H9 (cell line): Measurements from ENCODE around the gene KCTD17. TPM values are rescaled to one million over a fixed set of nuclear protein-coding genes. Genes with fewer than 3 reads are reported as not detected.

Experiments used
- DNase-seq: peaks from one replicate; pipeline ENCODE4 v3.0.0-alpha.2; 2017
- H2AFZ ChIP-seq: one replicate; pipeline ENCODE4 v1.6.1; 2013; ENCODE audit warnings: mild to moderate bottlenecking, low read length, control low read depth, moderate library complexity
- H2AK5ac ChIP-seq: 2 replicates; pipeline ENCODE4 v1.6.1; 2013; ENCODE audit warnings: low read length, control low read depth, mixed read lengths; ENCODE audit not compliant: insufficient read length
- H2BK120ac ChIP-seq: one replicate; pipeline ENCODE4 v1.6.1; 2013; ENCODE audit warnings: low read depth, mild to moderate bottlenecking, low read length, control low read depth, inconsistent platforms; ENCODE audit not compliant: poor library complexity, severe bottlenecking
- H2BK12ac ChIP-seq: 2 replicates; pipeline ENCODE4 v1.6.1; 2013; ENCODE audit warnings: low read length, control low read depth, mixed read lengths, low read depth; ENCODE audit not compliant: insufficient read length
- H2BK15ac ChIP-seq: 2 replicates; pipeline ENCODE4 v1.6.1; 2013; ENCODE audit warnings: low read depth, low read length, control low read depth
- H2BK20ac ChIP-seq: one replicate; pipeline ENCODE4 v1.6.1; 2013; ENCODE audit warnings: low read depth, mild to moderate bottlenecking, low read length, control low read depth, inconsistent platforms; ENCODE audit not compliant: poor library complexity, severe bottlenecking
- H2BK5ac ChIP-seq: 2 replicates; pipeline ENCODE4 v1.6.1; 2013; ENCODE audit warnings: low read length, control low read depth, mixed read lengths; ENCODE audit not compliant: insufficient read length
- H3K14ac ChIP-seq: 2 replicates; pipeline ENCODE4 v1.6.1; 2013; ENCODE audit warnings: low read length, control low read depth; ENCODE audit not compliant: insufficient read depth
- H3K18ac ChIP-seq: 2 replicates; pipeline ENCODE4 v1.6.1; 2013; ENCODE audit warnings: low read depth, mild to moderate bottlenecking, mixed read lengths, low read length, control low read depth; ENCODE audit not compliant: insufficient read length
- H3K23ac ChIP-seq: 2 replicates; pipeline ENCODE4 v1.6.1; 2013; ENCODE audit warnings: low read length, control low read depth, mixed read lengths, low read depth; ENCODE audit not compliant: insufficient read length
- H3K23me2 ChIP-seq: 2 replicates; pipeline ENCODE4 v1.6.1; 2013; ENCODE audit warnings: low read depth, mild to moderate bottlenecking, mixed read lengths, low read length, control low read depth; ENCODE audit not compliant: insufficient read length, poor library complexity, severe bottlenecking
- H3K27ac ChIP-seq: 2 replicates; pipeline ENCODE4 v1.5.1; 2013; ENCODE audit warnings: low read length, control low read depth, mixed read lengths, low read depth; ENCODE audit not compliant: insufficient read length
- H3K27me3 ChIP-seq: 2 replicates; pipeline ENCODE4 v1.6.1; 2013; ENCODE audit warnings: low read length, control low read depth, inconsistent platforms; ENCODE audit not compliant: insufficient read depth
- H3K4ac ChIP-seq: 2 replicates; pipeline ENCODE4 v1.6.1; 2013; ENCODE audit warnings: low read depth, mild to moderate bottlenecking, control low read depth, inconsistent platforms, low read length, moderate library complexity
- H3K4me1 ChIP-seq: 2 replicates; pipeline ENCODE4 v1.6.1; 2013; ENCODE audit warnings: low read length, control low read depth, inconsistent platforms; ENCODE audit not compliant: insufficient read depth
- H3K4me2 ChIP-seq: 2 replicates; pipeline ENCODE4 v1.6.1; 2013; ENCODE audit warnings: low read length, control low read depth, mixed read lengths; ENCODE audit not compliant: insufficient read length, insufficient read depth
- H3K56ac ChIP-seq: 2 replicates; pipeline ENCODE4 v1.6.1; 2013; ENCODE audit warnings: low read depth, mild to moderate bottlenecking, mixed read lengths, low read length, control low read depth; ENCODE audit not compliant: insufficient read length
- H3K79me1 ChIP-seq: 2 replicates; pipeline ENCODE4 v1.6.1; 2013; ENCODE audit warnings: low read depth, mild to moderate bottlenecking, moderate library complexity, low read length, control low read depth, inconsistent platforms; ENCODE audit not compliant: insufficient read depth, poor library complexity, severe bottlenecking
- H3K79me2 ChIP-seq: 2 replicates; pipeline ENCODE4 v1.6.1; 2013; ENCODE audit warnings: low read length, control low read depth, inconsistent platforms; ENCODE audit not compliant: insufficient read depth
- H3K9ac ChIP-seq: 2 replicates; pipeline ENCODE4 v1.6.1; 2013; ENCODE audit warnings: low read length, control low read depth, mixed read lengths; ENCODE audit not compliant: insufficient read length; ENCODE audit errors: extremely low read depth
- H3K9me3 ChIP-seq: one replicate; pipeline ENCODE4 v1.6.1; 2013; ENCODE audit warnings: low read depth, low read length, inconsistent platforms; ENCODE audit not compliant: control insufficient read depth
- H3T11ph ChIP-seq: one replicate; pipeline ENCODE4 v1.6.1; 2013; ENCODE audit warnings: mild to moderate bottlenecking, low read length, control low read depth, inconsistent platforms
- H4K20me1 ChIP-seq: one replicate; pipeline ENCODE4 v1.6.1; 2013; ENCODE audit not compliant: control insufficient read depth, insufficient read length, insufficient read depth
- H4K5ac ChIP-seq: 2 replicates; pipeline ENCODE4 v1.6.1; 2013; ENCODE audit warnings: low read depth, mild to moderate bottlenecking, mixed read lengths, low read length, control low read depth; ENCODE audit not compliant: insufficient read length
- H4K8ac ChIP-seq: replicated peaks from 2 replicates; pipeline ENCODE4 v1.6.1; 2013; ENCODE audit warnings: low read length, control low read depth, mixed read lengths, low read depth; ENCODE audit not compliant: insufficient read length
- H4K91ac ChIP-seq: 2 replicates; pipeline ENCODE4 v1.6.1; 2013; ENCODE audit warnings: low read depth, mild to moderate bottlenecking, moderate library complexity, mixed read lengths, low read length, control low read depth; ENCODE audit not compliant: insufficient read length
- H3K27ac Mint-ChIP-seq, 3 experiments: 2 replicates in 2 of 3; 3 replicates in 1 of 3; pipeline ENCODE4 v1.8.0; 2020 to 2021; ENCODE audit warnings: mixed read lengths in 3 of 3, mild to moderate bottlenecking in 1 of 3, moderate library complexity in 1 of 3
- H3K27me3 Mint-ChIP-seq: 2 replicates; pipeline ENCODE4 v1.8.0; 2021; ENCODE audit warnings: low read depth, mild to moderate bottlenecking, moderate library complexity, mixed read lengths
- H3K36me3 Mint-ChIP-seq, 3 experiments: 2 replicates in 2 of 3; 3 replicates in 1 of 3; pipeline ENCODE4 v1.8.0; 2020 to 2021; ENCODE audit warnings: low read depth in 3 of 3, mixed read lengths in 3 of 3; ENCODE audit not compliant: insufficient read depth in 1 of 3
- H3K4me1 Mint-ChIP-seq, 2 experiments: 2 replicates each; pipeline ENCODE4 v1.8.0; 2020; ENCODE audit warnings: mixed read lengths in 2 of 2
- H3K4me3 Mint-ChIP-seq, 2 experiments: 2 replicates in 1 of 2; 3 replicates in 1 of 2; pipeline ENCODE4 v1.8.0; 2020 to 2021; ENCODE audit warnings: mild to moderate bottlenecking in 2 of 2, mixed read lengths in 2 of 2, moderate library complexity in 1 of 2
- H3K9me3 Mint-ChIP-seq, 2 experiments: 2 replicates in 1 of 2; 3 replicates in 1 of 2; pipeline ENCODE4 v1.8.0; 2020; ENCODE audit warnings: mild to moderate bottlenecking in 2 of 2, mixed read lengths in 2 of 2, moderate library complexity in 1 of 2
- WGBS: extraction: QIAGEN DNeasy Blood & Tissue Kit; methylation state at CpG from one replicate; pipeline ENCODE4 v1.1.7; 2013; ENCODE audit warnings: missing lambda C conversion rate, low lambda C conversion rate, mixed read lengths; ENCODE audit not compliant: insufficient read length; ENCODE audit errors: extremely low coverage; 5-methylcytosine and 5-hydroxymethylcytosine counted together
- total RNA-seq: library from RNA; stranded (reverse); gene quantifications from 2 replicates; pipeline ENCODE4 v1.2.1, GENCODE V29; 2021
- TF ChIP-seq, protein P1 (sequence below): fragments of 200-600 bp; sonication (generic); conservative IDR thresholded peaks from 3 replicates; pipeline ENCODE4 v1.8.0; 2021; ENCODE audit warnings: antibody characterized with exemption, mild to moderate bottlenecking

The KCTD17 gene
- total RNA-seq, 1 experiment from 2014 or later = 34.1 TPM

DNA sequence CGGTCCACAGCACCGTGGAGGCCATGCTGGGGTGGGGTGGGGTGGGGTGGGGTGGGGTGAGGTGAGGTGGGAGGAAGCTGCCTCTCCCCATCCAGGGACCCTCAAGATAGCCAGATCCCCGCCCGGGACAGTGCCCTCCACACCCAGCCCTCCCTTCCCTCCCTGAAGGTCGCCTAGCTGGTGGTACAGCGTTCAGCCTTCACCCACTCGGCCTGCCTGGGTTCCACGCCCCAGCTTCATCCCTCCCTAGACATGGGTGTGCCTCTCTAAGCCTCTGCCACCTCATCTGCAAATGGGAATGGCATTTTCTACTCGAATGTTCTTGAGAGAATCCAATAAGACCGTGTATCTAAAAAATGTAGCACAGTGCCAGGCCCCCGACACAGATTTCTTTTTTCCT lies 17.8 kb downstream of the KCTD17 start:
- Histone ChIP-seq H2AK5ac (no peak overlapping the region), H3K9ac (no peak overlapping the region), H2AFZ (no peak overlapping the region), H3K4ac (no peak overlapping the region), H2BK120ac (no peak overlapping the region), H3T11ph (no peak overlapping the region), H2BK15ac (no peak overlapping the region), H3K27me3 (peaks cover 16% of the 10 kb centered on the region), H4K5ac (no peak overlapping the region), H3K4me1 (no peaks in the 10 kb centered on the region), H3K23me2 (peaks cover 3% of the 10 kb centered on the region), H2BK12ac (no peak overlapping the region), H2BK20ac (no peak overlapping the region), H3K14ac (no peak overlapping the region), H3K18ac (no peak overlapping the region), H3K23ac (no peak overlapping the region), H4K8ac (no peak overlapping the region), H3K79me2 (no peaks in the 10 kb centered on the region), H4K20me1 (peaks cover 2% of the 10 kb centered on the region), H3K27ac (no peak overlapping the region), H3K56ac (no peak overlapping the region), H4K91ac (no peak overlapping the region), H3K9me3 (no peaks in the 10 kb centered on the region), H3K4me2 (peak overlapping the region; percentile 38), H2BK5ac (no peak overlapping the region), H3K79me1 (no peaks in the 10 kb centered on the region)
- Mint-ChIP-seq H3K4me3 (peak overlapping the region in 1 of 2 experiments; percentile 9; a peak in 1 of 5 replicates), H3K27ac (no peak overlapping the region; a peak in 1 of 7 replicates), H3K36me3 (peaks cover 2 to 6% (median 4%) of the 10 kb centered on the region in 3 experiments; a peak in 5 of 7 replicates), H3K27me3 (peaks cover 42% of the 10 kb centered on the region), H3K4me1 (no peaks in the 10 kb centered on the region), H3K9me3 (no peaks in the 10 kb centered on the region; a peak in 1 of 5 replicates)
- no CpG with 5 or more reads among the region's 11 CpGs for WGBS
- TF ChIP-seq, protein P1, sequence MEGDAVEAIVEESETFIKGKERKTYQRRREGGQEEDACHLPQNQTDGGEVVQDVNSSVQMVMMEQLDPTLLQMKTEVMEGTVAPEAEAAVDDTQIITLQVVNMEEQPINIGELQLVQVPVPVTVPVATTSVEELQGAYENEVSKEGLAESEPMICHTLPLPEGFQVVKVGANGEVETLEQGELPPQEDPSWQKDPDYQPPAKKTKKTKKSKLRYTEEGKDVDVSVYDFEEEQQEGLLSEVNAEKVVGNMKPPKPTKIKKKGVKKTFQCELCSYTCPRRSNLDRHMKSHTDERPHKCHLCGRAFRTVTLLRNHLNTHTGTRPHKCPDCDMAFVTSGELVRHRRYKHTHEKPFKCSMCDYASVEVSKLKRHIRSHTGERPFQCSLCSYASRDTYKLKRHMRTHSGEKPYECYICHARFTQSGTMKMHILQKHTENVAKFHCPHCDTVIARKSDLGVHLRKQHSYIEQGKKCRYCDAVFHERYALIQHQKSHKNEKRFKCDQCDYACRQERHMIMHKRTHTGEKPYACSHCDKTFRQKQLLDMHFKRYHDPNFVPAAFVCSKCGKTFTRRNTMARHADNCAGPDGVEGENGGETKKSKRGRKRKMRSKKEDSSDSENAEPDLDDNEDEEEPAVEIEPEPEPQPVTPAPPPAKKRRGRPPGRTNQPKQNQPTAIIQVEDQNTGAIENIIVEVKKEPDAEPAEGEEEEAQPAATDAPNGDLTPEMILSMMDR = no peak
- no peak for DNase-seq
